Measurements from ENCODE around the gene PRLH.

DNA sequence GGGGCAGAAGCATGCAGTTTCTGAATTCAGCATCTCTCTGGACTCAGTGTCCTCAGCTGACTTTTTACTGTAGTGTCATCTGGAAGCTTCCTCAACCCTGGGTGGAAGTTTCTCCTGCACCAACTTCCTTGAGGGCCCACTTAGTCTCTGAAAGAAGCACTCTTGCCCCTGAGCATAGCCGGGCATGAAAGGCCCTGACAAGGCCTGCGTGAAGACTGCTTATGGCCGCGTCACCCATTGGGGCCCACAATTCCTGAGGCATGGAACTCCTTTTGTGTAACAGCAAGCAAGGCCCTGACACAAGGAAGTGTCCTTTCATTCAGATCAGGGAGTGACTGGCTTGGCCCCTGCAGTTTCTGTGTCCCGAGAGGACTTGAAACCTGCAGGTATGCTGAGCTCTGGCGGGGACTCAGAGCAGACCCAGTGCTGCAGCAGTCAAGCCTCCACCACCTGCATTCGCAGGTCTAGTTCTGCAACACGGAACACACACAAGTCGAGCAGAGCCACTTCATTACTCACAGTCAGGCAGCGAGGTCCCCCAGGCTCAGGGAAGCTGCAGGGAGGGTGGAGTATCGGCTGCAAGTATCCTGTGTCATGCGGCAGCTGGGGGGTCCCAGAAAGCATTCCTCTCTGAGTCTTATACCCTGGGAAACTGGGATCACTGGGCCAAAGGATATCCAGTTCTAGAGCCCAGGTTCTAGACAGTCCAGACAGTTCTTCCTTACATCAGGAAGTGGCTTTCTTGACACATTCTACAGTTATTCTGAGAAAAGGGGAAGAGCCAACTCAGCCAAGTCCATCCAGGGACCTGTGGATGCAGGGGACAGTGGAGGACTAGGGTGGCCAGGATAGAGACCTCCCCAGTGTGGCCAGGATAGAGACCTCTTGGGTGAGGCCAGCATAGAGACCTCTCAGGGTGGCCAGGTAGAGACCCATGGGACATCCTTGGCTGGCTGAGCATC lies 35.6 kb upstream of the PRLH start:
- TF ChIP-seq MEIS1 (CRISPR knock-in tag; IDR thresholded peaks at IDR 0.05; ENCODE audit: borderline replicate concordance) (no peak), ZNF501 (tag by site-specific recombination; IDR thresholded peaks at IDR 0.05) (no peak), ZNF274 (IDR thresholded peaks at IDR 0.05; ENCODE audit: low read length) (no peak), ZNF274 (tag by site-specific recombination; IDR thresholded peaks at IDR 0.05; ENCODE audit: borderline replicate concordance) (no peak), ZNF529 (tag by site-specific recombination; IDR thresholded peaks at IDR 0.05; ENCODE audit: insufficient replicate concordance) (no peak), ATF2 (tag by site-specific recombination; IDR thresholded peaks at IDR 0.05; ENCODE audit: low read depth) (no peak), KLF10 (tag by site-specific recombination; IDR thresholded peaks at IDR 0.05) (no peak), ZNF544 (tag by site-specific recombination; IDR thresholded peaks at IDR 0.05) (no peak), HOXD13 (CRISPR knock-in tag; IDR thresholded peaks at IDR 0.05; ENCODE audit: borderline replicate concordance) (no peak), ZNF18 (tag by site-specific recombination; IDR thresholded peaks at IDR 0.05) (no peak)
- TF ChIP-seq, protein P1, sequence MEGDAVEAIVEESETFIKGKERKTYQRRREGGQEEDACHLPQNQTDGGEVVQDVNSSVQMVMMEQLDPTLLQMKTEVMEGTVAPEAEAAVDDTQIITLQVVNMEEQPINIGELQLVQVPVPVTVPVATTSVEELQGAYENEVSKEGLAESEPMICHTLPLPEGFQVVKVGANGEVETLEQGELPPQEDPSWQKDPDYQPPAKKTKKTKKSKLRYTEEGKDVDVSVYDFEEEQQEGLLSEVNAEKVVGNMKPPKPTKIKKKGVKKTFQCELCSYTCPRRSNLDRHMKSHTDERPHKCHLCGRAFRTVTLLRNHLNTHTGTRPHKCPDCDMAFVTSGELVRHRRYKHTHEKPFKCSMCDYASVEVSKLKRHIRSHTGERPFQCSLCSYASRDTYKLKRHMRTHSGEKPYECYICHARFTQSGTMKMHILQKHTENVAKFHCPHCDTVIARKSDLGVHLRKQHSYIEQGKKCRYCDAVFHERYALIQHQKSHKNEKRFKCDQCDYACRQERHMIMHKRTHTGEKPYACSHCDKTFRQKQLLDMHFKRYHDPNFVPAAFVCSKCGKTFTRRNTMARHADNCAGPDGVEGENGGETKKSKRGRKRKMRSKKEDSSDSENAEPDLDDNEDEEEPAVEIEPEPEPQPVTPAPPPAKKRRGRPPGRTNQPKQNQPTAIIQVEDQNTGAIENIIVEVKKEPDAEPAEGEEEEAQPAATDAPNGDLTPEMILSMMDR (tag by site-specific recombination; IDR thresholded peaks at IDR 0.05) = no peak
- TF ChIP-seq, protein P2, sequence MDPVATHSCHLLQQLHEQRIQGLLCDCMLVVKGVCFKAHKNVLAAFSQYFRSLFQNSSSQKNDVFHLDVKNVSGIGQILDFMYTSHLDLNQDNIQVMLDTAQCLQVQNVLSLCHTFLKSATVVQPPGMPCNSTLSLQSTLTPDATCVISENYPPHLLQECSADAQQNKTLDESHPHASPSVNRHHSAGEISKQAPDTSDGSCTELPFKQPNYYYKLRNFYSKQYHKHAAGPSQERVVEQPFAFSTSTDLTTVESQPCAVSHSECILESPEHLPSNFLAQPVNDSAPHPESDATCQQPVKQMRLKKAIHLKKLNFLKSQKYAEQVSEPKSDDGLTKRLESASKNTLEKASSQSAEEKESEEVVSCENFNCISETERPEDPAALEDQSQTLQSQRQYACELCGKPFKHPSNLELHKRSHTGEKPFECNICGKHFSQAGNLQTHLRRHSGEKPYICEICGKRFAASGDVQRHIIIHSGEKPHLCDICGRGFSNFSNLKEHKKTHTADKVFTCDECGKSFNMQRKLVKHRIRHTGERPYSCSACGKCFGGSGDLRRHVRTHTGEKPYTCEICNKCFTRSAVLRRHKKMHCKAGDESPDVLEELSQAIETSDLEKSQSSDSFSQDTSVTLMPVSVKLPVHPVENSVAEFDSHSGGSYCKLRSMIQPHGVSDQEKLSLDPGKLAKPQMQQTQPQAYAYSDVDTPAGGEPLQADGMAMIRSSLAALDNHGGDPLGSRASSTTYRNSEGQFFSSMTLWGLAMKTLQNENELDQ (tag by site-specific recombination; IDR thresholded peaks at IDR 0.05; ENCODE audit: low read depth) = no peak

Data from HEK293 (cell line).